ENCODE results near the gene CZIB. TPM values are rescaled to one million over a fixed set of nuclear protein-coding genes. Genes with fewer than 3 reads are reported as not detected.

Gene CZIB
- total and polyA plus RNA-seq, 2 of the 13 experiments (the other 11 are each of a cell fraction or from before 2014, with no cell fraction given): 49.2 to 67.0 TPM

DNA sequence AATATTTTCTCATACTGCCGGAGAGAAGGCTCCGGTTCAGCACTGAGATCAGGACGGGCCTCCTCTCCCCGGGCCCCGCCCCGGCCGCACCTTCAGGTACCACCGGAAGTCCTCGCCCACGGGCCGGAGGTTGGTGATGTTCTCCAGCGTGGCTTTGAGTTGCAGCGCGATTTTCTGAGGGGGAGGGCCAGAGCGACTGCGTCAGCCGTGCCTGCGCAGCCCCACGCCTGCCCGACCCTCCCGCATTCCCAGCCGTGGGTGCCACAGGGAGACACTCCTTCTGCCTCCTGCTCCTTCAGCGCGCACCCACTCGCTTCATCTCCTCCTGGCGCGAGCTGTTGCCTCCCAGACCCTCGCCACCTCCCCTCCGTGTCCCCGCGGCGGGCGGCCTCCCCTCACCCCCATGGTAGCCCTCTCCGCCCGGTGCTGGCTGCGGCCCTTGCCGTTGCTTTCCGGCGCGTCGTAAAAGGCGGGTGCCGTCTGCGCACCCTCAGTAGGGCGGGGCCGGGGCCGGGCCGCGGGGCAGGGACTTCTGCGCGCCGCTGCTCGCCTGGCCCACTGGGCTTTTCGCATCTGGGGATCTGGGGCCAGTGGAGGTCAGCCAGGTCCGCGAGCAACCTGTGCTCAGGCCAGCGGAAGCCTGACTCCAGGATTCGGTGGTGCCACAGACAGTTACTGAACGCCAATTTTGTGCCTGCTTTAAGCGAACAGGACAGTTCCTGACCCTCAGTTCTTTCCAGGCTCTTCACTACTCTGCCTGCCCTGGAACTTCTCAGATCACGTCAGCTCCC is at the start of gene CZIB (continued):
- TF ChIP-seq ZMYM4 (CRISPR knock-in tag; IDR thresholded peaks at IDR 0.05) (peak; percentile 94), ZNF446 (CRISPR knock-in tag; IDR thresholded peaks at IDR 0.05) (0 out of 2 replicates have a peak, but pooled peaks have one; percentile 27), ZNF660 (CRISPR knock-in tag; IDR thresholded peaks at IDR 0.05; ENCODE audit: borderline replicate concordance, low read depth) (no peak), FOXK1 (CRISPR knock-in tag; IDR thresholded peaks at IDR 0.05; ENCODE audit: borderline replicate concordance, low read depth) (peak; percentile 71), ZNF761 (CRISPR knock-in tag; conservative IDR thresholded peaks at IDR 0.05) (peak; percentile 81), ZNF24 (IDR thresholded peaks at IDR 0.05) (no peak), ZNF749 (CRISPR knock-in tag; IDR thresholded peaks at IDR 0.05; ENCODE audit: borderline replicate concordance) (peak; percentile 87; the same call in 1 of the 2 replicates), ZNF335 (CRISPR knock-in tag; IDR thresholded peaks at IDR 0.05) (0 out of 2 replicates have a peak, but pooled peaks have one; percentile 23), PCBP2 (optimal IDR thresholded peaks at IDR 0.05; ENCODE audit: low read depth, low read length, poor library complexity, severe bottlenecking) (no peak), GPN1 (CRISPR knock-in tag; IDR thresholded peaks at IDR 0.05; ENCODE audit: borderline replicate concordance) (no peak), REPIN1 (CRISPR knock-in tag; IDR thresholded peaks at IDR 0.05; ENCODE audit: borderline replicate concordance, low read depth) (peak; percentile 85; the same call in 1 of the 2 replicates), ZIK1 (CRISPR knock-in tag; IDR thresholded peaks at IDR 0.05; ENCODE audit: borderline replicate concordance, low read depth) (peak; percentile 90; the same call in 1 of the 2 replicates), ZFP36 (IDR thresholded peaks at IDR 0.05; ENCODE audit: borderline replicate concordance, low read depth, low read length, partially characterized antibody) (no peak)
- TF ChIP-seq, protein P1, sequence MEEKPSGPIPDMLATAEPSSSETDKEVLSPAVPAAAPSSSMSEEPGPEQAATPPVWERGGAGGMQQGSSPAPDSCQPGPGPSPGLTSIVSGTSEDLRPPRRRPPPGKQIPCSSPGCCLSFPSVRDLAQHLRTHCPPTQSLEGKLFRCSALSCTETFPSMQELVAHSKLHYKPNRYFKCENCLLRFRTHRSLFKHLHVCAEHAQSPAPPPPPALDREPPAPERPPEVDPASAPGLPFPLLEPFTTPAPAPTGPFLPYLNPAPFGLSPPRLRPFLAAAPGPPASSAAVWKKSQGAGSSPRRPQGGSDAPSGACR (CRISPR knock-in tag; IDR thresholded peaks at IDR 0.05): peak; percentile 83; the same call in 1 of the 2 replicates
- TF ChIP-seq, protein P2, sequence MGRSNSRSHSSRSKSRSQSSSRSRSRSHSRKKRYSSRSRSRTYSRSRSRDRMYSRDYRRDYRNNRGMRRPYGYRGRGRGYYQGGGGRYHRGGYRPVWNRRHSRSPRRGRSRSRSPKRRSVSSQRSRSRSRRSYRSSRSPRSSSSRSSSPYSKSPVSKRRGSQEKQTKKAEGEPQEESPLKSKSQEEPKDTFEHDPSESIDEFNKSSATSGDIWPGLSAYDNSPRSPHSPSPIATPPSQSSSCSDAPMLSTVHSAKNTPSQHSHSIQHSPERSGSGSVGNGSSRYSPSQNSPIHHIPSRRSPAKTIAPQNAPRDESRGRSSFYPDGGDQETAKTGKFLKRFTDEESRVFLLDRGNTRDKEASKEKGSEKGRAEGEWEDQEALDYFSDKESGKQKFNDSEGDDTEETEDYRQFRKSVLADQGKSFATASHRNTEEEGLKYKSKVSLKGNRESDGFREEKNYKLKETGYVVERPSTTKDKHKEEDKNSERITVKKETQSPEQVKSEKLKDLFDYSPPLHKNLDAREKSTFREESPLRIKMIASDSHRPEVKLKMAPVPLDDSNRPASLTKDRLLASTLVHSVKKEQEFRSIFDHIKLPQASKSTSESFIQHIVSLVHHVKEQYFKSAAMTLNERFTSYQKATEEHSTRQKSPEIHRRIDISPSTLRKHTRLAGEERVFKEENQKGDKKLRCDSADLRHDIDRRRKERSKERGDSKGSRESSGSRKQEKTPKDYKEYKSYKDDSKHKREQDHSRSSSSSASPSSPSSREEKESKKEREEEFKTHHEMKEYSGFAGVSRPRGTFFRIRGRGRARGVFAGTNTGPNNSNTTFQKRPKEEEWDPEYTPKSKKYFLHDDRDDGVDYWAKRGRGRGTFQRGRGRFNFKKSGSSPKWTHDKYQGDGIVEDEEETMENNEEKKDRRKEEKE (IDR thresholded peaks at IDR 0.05): no peak
- TF ChIP-seq, protein P3, sequence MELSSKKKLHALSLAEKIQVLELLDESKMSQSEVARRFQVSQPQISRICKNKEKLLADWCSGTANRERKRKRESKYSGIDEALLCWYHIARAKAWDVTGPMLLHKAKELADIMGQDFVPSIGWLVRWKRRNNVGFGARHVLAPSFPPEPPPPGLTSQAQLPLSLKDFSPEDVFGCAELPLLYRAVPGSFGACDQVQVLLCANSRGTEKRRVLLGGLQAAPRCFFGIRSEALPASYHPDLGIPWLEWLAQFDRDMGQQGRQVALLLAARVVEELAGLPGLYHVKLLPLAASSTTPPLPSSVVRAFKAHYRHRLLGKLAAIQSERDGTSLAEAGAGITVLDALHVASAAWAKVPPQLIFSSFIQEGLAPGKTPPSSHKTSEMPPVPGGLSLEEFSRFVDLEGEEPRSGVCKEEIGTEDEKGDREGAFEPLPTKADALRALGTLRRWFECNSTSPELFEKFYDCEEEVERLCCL (CRISPR knock-in tag; IDR thresholded peaks at IDR 0.05; ENCODE audit: borderline replicate concordance): peak; percentile 79
- TF ChIP-seq, protein P4, sequence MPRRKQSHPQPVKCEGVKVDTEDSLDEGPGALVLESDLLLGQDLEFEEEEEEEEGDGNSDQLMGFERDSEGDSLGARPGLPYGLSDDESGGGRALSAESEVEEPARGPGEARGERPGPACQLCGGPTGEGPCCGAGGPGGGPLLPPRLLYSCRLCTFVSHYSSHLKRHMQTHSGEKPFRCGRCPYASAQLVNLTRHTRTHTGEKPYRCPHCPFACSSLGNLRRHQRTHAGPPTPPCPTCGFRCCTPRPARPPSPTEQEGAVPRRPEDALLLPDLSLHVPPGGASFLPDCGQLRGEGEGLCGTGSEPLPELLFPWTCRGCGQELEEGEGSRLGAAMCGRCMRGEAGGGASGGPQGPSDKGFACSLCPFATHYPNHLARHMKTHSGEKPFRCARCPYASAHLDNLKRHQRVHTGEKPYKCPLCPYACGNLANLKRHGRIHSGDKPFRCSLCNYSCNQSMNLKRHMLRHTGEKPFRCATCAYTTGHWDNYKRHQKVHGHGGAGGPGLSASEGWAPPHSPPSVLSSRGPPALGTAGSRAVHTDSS (CRISPR knock-in tag; conservative IDR thresholded peaks at IDR 0.05): peak; percentile 86; the same call in 1 of the 2 replicates
- TF ChIP-seq, protein P5, sequence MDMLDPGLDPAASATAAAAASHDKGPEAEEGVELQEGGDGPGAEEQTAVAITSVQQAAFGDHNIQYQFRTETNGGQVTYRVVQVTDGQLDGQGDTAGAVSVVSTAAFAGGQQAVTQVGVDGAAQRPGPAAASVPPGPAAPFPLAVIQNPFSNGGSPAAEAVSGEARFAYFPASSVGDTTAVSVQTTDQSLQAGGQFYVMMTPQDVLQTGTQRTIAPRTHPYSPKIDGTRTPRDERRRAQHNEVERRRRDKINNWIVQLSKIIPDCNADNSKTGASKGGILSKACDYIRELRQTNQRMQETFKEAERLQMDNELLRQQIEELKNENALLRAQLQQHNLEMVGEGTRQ (IDR thresholded peaks at IDR 0.05; ENCODE audit: low read depth, low read length): no peak
- TF ChIP-seq, protein P5 (CRISPR knock-in tag; IDR thresholded peaks at IDR 0.05; ENCODE audit: borderline replicate concordance): no peak; the same call in 1 of the 2 replicates

Data from HepG2 (cell line).